ENCODE results near the gene NIPAL4.

- TF ChIP-seq BHLHE40 (IDR thresholded peaks at IDR 0.05; ENCODE audit: borderline replicate concordance) (no peak), FOXM1 (IDR thresholded peaks at IDR 0.05; ENCODE audit: borderline replicate concordance) (no peak), ZNF384 (IDR thresholded peaks at IDR 0.05) (no peak), FOXK2 (IDR thresholded peaks at IDR 0.05) (no peak), L3MBTL2 (conservative IDR thresholded peaks at IDR 0.05) (no peak), SUZ12 (IDR thresholded peaks at IDR 0.05) (no peak), HDGF (IDR thresholded peaks at IDR 0.05; ENCODE audit: borderline replicate concordance) (no peak), ELF4 (IDR thresholded peaks at IDR 0.05) (no peak), LEF1 (IDR thresholded peaks at IDR 0.05; ENCODE audit: borderline replicate concordance) (no peak), FOXA1 (IDR thresholded peaks at IDR 0.05) (no peak)
Observed at GRCh38 chr5:157458835-157459234, 1.2 kb upstream of the NIPAL4 start.
